Measurements from ENCODE around the gene TECPR2. TPM values are rescaled to one million over a fixed set of nuclear protein-coding genes. Genes with fewer than 3 reads are reported as not detected.
"Not testable (repeated sequence)": the region's sequence is repeated elsewhere in the genome, so short reads cannot be mapped to it uniquely, and the experiment has no call there.

TECPR2 gene
- total RNA-seq, 2 donors from 2014 or later, result 7.0 to 51.4 TPM

GRCh38 chr14:102348376-102348775, 14.4 kb upstream of the TECPR2 start:
- H3K9me3 ChIP-seq, result no peaks in the 10 kb centered on the region
- intact Hi-C loops (cut with DNase I), result no loop called here
- no peaks in the 10 kb centered on the region for H3K27me3 ChIP-seq
- WGBS, 2 donors, result 83 to 100% methylated on average over 3 to 16 of the region's 16 CpGs
- H3K36me3 ChIP-seq (replicated peaks in 1 of 2; ENCODE audit: insufficient read depth in 1 of 2, low read depth in 2 of 2), result peaks cover 3 to 37% of the 10 kb centered on the region in 2 donors
- peaks cover 6% of the 10 kb centered on the region for H3K4me1 ChIP-seq
- no peak overlapping the region for H3K4me3 ChIP-seq
- TF ChIP-seq POLR2A (IDR thresholded peaks at IDR 0.05) (no peak), CTCF (IDR thresholded peaks at IDR 0.05) (no peak)
- no peak overlapping the region for H3K27ac ChIP-seq
- DNase-seq, result no peak
- no peak for ATAC-seq

- 85 to 86% methylated on average over 10 of the region's 10 CpGs for WGBS, 2 donors
- intact Hi-C loops (cut with DNase I), result no loop called here
- TF ChIP-seq CTCF (IDR thresholded peaks at IDR 0.05), result no peak
- TF ChIP-seq POLR2A (IDR thresholded peaks at IDR 0.05), result no peak
- Histone ChIP-seq H3K27me3 (no peaks in the 10 kb centered on the region), H3K36me3 (replicated peaks in 1 of 2; ENCODE audit: insufficient read depth in 1 of 2, low read depth in 2 of 2) (peaks cover 11 to 34% of the 10 kb centered on the region in 2 donors), H3K4me3 (no peak overlapping the region), H3K9me3 (no peaks in the 10 kb centered on the region), H3K4me1 (peaks cover 9% of the 10 kb centered on the region), H3K27ac (peak overlapping the region in 1 of 4 donors; percentile 15)
- peak in 1 of 4 donors; percentile 11 for DNase-seq
- no peak for ATAC-seq
These were observed 11.7 kb upstream of the TECPR2 start for GRCh38 chr14:102351023-102351422.

- intact Hi-C loops (cut with DNase I); H3K27me3 ChIP-seq; H3K4me3 ChIP-seq; H3K9me3 ChIP-seq; ATAC-seq; DNase-seq; H3K4me1 ChIP-seq: not testable (repeated sequence)
- WGBS, 2 donors, result 72 to 85% methylated on average over 9 of the region's 9 CpGs
- peaks cover 11 to 33% of the 10 kb centered on the region in 2 donors for H3K36me3 ChIP-seq (replicated peaks in 1 of 2; ENCODE audit: insufficient read depth in 1 of 2, low read depth in 2 of 2)
- peak overlapping the region in 1 of 4 donors; percentile 15 for H3K27ac ChIP-seq
These were observed 11.1 kb upstream of the TECPR2 start for GRCh38 chr14:102351593-102351992.

- DNase-seq (no peak), ATAC-seq (no peak)
- Histone ChIP-seq H3K4me1 (peaks cover 9% of the 10 kb centered on the region), H3K36me3 (replicated peaks in 1 of 2; ENCODE audit: insufficient read depth in 1 of 2, low read depth in 2 of 2) (peaks cover 11 to 31% of the 10 kb centered on the region in 2 donors), H3K4me3 (no peak overlapping the region), H3K9me3 (no peaks in the 10 kb centered on the region), H3K27ac (no peak overlapping the region), H3K27me3 (no peaks in the 10 kb centered on the region)
- TF ChIP-seq POLR2A (IDR thresholded peaks at IDR 0.05) (no peak), CTCF (IDR thresholded peaks at IDR 0.05) (no peak)
- intact Hi-C loops (cut with DNase I), result no loop called here
- WGBS, 2 donors, result 82 to 95% methylated on average over 4 of the region's 4 CpGs
These were observed 10.5 kb upstream of the TECPR2 start for GRCh38 chr14:102352213-102352612.

DNA sequence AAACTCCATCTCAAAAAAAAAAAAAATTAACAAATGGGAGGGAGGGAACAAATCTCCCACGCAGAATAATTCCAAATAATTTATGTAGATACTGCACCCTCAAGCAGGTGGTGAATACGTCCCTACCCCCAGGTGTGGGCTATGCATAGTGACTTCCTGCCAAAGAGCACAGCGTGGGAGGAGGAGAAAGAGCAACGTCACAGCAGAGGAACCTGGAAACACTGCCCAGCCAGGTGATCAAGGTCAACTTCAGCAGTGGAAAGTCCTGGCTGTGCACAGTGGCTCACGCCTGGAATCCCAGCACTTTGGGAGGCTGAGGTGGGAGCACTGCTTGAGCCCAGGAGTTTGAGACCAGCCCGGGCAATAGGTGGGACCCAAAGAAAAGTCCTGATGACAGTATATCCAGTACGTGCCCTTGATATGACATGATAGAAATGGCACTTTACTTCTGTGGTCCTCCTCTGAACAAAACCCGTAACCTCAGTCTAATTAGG, 9.6 kb upstream of the TECPR2 start:
- Histone ChIP-seq H3K9me3 (no peaks in the 10 kb centered on the region), H3K27me3 (no peaks in the 10 kb centered on the region), H3K36me3 (replicated peaks in 1 of 2; ENCODE audit: insufficient read depth in 1 of 2, low read depth in 2 of 2) (peaks cover 11 to 29% of the 10 kb centered on the region in 2 donors), H3K4me1 (peaks cover 9% of the 10 kb centered on the region), H3K27ac (peak overlapping the region in 2 of 4 donors; percentile 19 to 33), H3K4me3 (no peak overlapping the region)
- 50 to 54% methylated on average over 5 to 8 of the region's 8 CpGs for WGBS, 2 donors
- DNase-seq (peak; percentile 37 to 67 (median 60)), ATAC-seq (peak; percentile 74)
- TF ChIP-seq POLR2A (IDR thresholded peaks at IDR 0.05) (no peak), CTCF (IDR thresholded peaks at IDR 0.05) (no peak)
- intact Hi-C loops (cut with DNase I), result no loop called here

All from body of pancreas (tissue), 4 donors.